BLaER1 treated with 17β-estradiol and CSF1 and Interleukin-3, amounts not matched to agents 10 nM and 100 nM (cell line): Measurements from ENCODE around the gene AK8.
A peak's percentile ranks its signal among the peaks of the same experiment; 100 is the strongest.

Experiments used
- H3K27ac ChIP-seq, 11 experiments: shearing (Covaris generic); formaldehyde crosslinking; 2 replicates each; pipeline ENCODE4 v1.8.1; 2022
- H3K27me3 ChIP-seq, 11 experiments: shearing (Covaris generic); formaldehyde crosslinking; 2 replicates each; pipeline ENCODE4 v1.8.1; 2022
- H3K36me3 ChIP-seq, 11 experiments: shearing (Covaris generic); formaldehyde crosslinking; 2 replicates each; pipeline ENCODE4 v1.8.1; 2022
- H3K4me1 ChIP-seq, 10 experiments: shearing (Covaris generic); formaldehyde crosslinking; 2 replicates each; pipeline ENCODE4 v1.8.1; 2022
- H3K4me2 ChIP-seq, 11 experiments: shearing (Covaris generic); formaldehyde crosslinking; 2 replicates each; pipeline ENCODE4 v1.8.1; 2022
- H3K4me3 ChIP-seq, 10 experiments: shearing (Covaris generic); formaldehyde crosslinking; 2 replicates each; pipeline ENCODE4 v1.8.1; 2022
- H3K9ac ChIP-seq, 11 experiments: shearing (Covaris generic); formaldehyde crosslinking; 2 replicates each; pipeline ENCODE4 v1.8.1; 2022
- H3K9me3 ChIP-seq, 11 experiments: shearing (Covaris generic); formaldehyde crosslinking; replicated peaks in 1 of 11; 2 replicates each; pipeline ENCODE4 v1.8.1; 2022
- H4K20me1 ChIP-seq, 11 experiments: shearing (Covaris generic); formaldehyde crosslinking; 2 replicates each; pipeline ENCODE4 v1.8.1; 2022
- Cebpa-rat ChIP-seq, 11 experiments: shearing (Covaris generic); IDR thresholded peaks; 2 replicates each; pipeline ENCODE4 v1.8.1; 2022

AK8 gene

GRCh38 chr9:132873403-132873802, 4.7 kb downstream of the AK8 start:
- H3K4me3 ChIP-seq = no peak overlapping the region
- H3K4me2 ChIP-seq = no peak overlapping the region
- no peak overlapping the region for H3K9ac ChIP-seq
- no peaks in the 10 kb centered on the region for H3K9me3 ChIP-seq
- TF ChIP-seq Cebpa-rat (IDR thresholded peaks at IDR 0.05) = no peak
- H4K20me1 ChIP-seq = no peaks in the 10 kb centered on the region
- no peaks in the 10 kb centered on the region; a peak in 1 of 22 replicates for H3K27me3 ChIP-seq
- no peaks in the 10 kb centered on the region for H3K36me3 ChIP-seq
- peaks cover 15 to 39% (median 30%) of the 10 kb centered on the region in 10 experiments for H3K4me1 ChIP-seq
- H3K27ac ChIP-seq = no peak overlapping the region

DNA sequence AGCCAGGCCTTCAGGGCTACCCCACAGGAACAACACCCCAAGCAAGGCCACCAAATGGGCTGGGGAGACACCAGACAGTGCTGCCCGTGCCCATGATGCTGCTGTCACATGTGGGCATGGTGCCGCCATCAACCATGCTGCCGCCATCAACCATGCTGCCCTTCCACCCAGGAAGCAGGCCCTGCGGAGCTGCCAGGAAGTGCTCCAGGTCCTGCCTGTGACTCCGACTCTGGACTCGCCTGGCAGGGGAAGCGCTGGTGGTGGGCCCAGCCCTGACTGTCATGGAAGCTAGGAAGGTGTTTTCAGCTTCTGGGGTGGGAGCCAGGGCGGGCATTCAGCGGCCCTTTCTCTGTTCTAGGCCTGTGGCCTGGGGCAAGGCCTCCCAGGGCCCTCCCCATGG, 8.8 kb downstream of the AK8 start:
- Histone ChIP-seq H3K4me2 (peak overlapping the region in 10 of 11 experiments; percentile 55 to 84 (median 72); a peak in 20 of 22 replicates), H4K20me1 (no peaks in the 10 kb centered on the region), H3K9me3 (no peaks in the 10 kb centered on the region), H3K36me3 (no peaks in the 10 kb centered on the region), H3K4me3 (no peak overlapping the region), H3K4me1 (peaks cover 9 to 26% (median 21%) of the 10 kb centered on the region in 10 experiments), H3K9ac (no peak overlapping the region), H3K27me3 (no peaks in the 10 kb centered on the region), H3K27ac (peak overlapping the region in 6 of 11 experiments; percentile 1 to 20 (median 12); a peak in 1 of 22 replicates)
- no peak for TF ChIP-seq Cebpa-rat (IDR thresholded peaks at IDR 0.05)

DNA sequence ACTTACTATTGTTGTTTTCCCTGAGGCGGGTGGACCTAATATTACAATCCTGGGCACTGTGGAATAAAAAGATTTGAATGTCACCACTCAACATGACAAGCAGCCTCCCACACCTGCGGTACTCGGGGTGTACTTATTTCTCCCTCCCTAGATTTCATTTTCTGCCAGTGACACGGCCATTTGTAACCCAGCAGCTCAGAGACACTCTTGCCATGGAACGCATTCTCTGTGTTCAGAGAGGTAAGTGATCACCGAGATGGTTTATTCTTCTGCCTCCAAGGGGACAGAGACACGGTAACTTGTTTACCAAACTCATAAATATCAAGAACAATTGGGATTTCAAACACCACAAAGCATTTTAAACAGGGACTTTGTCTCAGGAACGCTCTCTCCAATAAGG, 11.2 kb downstream of the AK8 start:
- Histone ChIP-seq H3K27ac (no peak overlapping the region), H3K4me3 (no peak overlapping the region), H3K4me2 (no peak overlapping the region), H4K20me1 (no peaks in the 10 kb centered on the region), H3K27me3 (no peaks in the 10 kb centered on the region), H3K4me1 (peaks cover 9 to 38% (median 31%) of the 10 kb centered on the region in 10 experiments), H3K36me3 (no peaks in the 10 kb centered on the region), H3K9me3 (no peaks in the 10 kb centered on the region), H3K9ac (no peak overlapping the region)
- no peak for TF ChIP-seq Cebpa-rat (IDR thresholded peaks at IDR 0.05)

DNA sequence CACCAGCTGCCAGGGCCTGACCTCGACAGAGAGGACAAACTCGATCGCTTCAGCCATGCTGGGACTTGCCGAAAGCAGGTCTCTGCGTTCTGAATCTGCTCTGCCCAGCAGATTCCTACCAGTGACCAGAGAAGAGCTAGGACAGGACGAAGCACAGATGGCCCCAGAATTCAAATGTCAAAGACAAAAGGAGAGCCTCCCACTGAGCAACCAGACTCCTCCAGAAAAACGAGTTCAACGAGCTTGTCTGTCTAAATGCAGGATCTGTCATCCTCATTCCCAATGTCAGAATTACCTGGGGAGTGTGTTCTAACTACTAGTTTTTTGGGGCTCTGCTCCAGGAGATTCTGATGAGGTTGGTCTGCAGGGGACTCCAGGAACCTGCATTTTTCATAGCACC, 13.4 kb downstream of the AK8 start:
- no peak for TF ChIP-seq Cebpa-rat (IDR thresholded peaks at IDR 0.05)
- no peak overlapping the region for H3K9ac ChIP-seq
- no peak overlapping the region for H3K27ac ChIP-seq
- no peak overlapping the region for H3K4me2 ChIP-seq
- no peak overlapping the region for H3K4me3 ChIP-seq
- H4K20me1 ChIP-seq = no peaks in the 10 kb centered on the region
- peaks cover 2 to 37% (median 31%) of the 10 kb centered on the region in 10 experiments for H3K4me1 ChIP-seq
- H3K36me3 ChIP-seq = no peaks in the 10 kb centered on the region
- no peaks in the 10 kb centered on the region for H3K9me3 ChIP-seq
- no peaks in the 10 kb centered on the region for H3K27me3 ChIP-seq

GRCh38 chr9:132864277-132864676, 13.8 kb downstream of the AK8 start:
- Histone ChIP-seq H3K27ac (no peak overlapping the region), H3K9ac (no peak overlapping the region), H3K9me3 (no peaks in the 10 kb centered on the region), H3K4me2 (no peak overlapping the region), H3K4me3 (no peak overlapping the region), H3K36me3 (no peaks in the 10 kb centered on the region), H3K27me3 (no peaks in the 10 kb centered on the region), H4K20me1 (no peaks in the 10 kb centered on the region), H3K4me1 (peaks cover 0 to 33% (median 27%) of the 10 kb centered on the region in 10 experiments; a peak in 17 of 20 replicates)
- no peak for TF ChIP-seq Cebpa-rat (IDR thresholded peaks at IDR 0.05)

DNA sequence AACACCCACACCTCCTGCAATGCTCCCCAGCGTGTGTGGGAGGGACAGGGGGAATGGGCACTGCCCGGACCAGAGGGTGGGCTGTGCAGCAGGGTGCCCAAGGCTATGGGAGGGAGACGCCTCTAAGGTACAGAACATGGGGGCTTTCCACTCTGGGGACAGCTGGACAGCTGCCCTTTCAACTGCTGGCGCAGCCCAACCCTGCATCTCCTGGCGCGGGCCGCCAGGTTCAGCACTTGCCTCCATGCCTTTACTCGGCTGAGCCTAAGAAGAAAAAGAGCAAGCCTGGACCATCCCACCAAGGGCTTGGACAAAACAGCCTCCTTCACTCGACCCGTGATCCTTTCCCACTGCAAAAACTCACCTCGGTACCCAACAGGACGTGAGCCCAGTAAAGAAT, 15.0 kb downstream of the AK8 start:
- TF ChIP-seq Cebpa-rat (IDR thresholded peaks at IDR 0.05) = no peak

DNA sequence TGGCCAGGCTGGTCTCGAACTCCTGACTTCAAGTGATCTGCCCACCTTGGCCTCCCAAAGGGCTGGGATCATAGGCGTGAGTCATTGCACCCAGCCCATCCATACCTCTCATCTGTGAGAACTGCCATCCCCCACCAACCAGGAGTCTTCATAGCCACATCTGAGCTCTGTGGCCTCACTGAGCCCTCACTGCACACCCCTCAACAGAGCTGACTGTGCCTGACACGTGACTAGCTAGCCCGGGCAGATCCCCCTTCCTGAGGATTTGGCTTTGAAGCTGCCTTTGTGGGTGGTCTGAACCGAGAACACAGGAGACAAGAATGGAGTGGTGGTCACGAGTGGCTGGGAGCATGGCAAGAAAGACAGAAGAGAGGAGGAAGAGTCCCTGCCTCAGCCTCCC, 15.6 kb downstream of the AK8 start:
- H3K27me3 ChIP-seq = peaks cover 10 to 17% (median 15%) of the 10 kb centered on the region in 11 experiments; a peak in 16 of 22 replicates
- no peaks in the 10 kb centered on the region for H3K36me3 ChIP-seq
- no peak overlapping the region; a peak in 1 of 22 replicates for H3K27ac ChIP-seq
- no peak for TF ChIP-seq Cebpa-rat (IDR thresholded peaks at IDR 0.05)
- peaks cover 10 to 44% (median 40%) of the 10 kb centered on the region in 10 experiments for H3K4me1 ChIP-seq
- H3K9ac ChIP-seq = no peak overlapping the region
- H3K9me3 ChIP-seq = no peaks in the 10 kb centered on the region
- H4K20me1 ChIP-seq = no peaks in the 10 kb centered on the region
- peak overlapping the region in 8 of 11 experiments; percentile 13 to 68 (median 44); a peak in 17 of 22 replicates for H3K4me2 ChIP-seq
- no peak overlapping the region for H3K4me3 ChIP-seq

More for the DNA sequence above, 15.0 kb downstream of the AK8 start:
- H3K27ac ChIP-seq = no peak overlapping the region
- H3K9ac ChIP-seq = no peak overlapping the region
- no peaks in the 10 kb centered on the region for H3K36me3 ChIP-seq
- H3K4me3 ChIP-seq = no peak overlapping the region
- peaks cover 5 to 11% (median 10%) of the 10 kb centered on the region in 11 experiments; a peak in 15 of 22 replicates for H3K27me3 ChIP-seq
- peak overlapping the region in 5 of 11 experiments; percentile 14 to 66 (median 48); a peak in 6 of 22 replicates for H3K4me2 ChIP-seq
- H4K20me1 ChIP-seq = no peaks in the 10 kb centered on the region
- H3K9me3 ChIP-seq = no peaks in the 10 kb centered on the region
- peaks cover 4 to 39% (median 34%) of the 10 kb centered on the region in 10 experiments for H3K4me1 ChIP-seq

DNA sequence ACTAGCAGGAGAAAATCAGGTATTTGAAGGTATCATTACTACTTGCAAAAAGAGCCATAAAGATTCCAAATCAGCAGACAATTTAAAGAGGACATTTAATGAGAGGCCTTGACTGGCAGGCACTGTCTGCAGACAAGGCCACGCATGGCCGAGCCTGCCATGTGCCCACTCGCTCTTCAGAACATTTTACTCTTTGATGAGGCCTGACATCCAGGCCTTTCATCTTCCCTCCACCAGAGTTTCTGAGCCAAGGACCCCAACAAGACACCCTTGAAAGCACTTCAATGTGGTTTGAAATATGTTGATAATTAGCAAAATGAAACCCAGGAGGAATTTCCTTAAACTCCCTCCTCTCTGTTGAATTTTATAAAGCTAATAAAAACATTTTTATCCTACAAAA, 16.4 kb downstream of the AK8 start:
- TF ChIP-seq Cebpa-rat (IDR thresholded peaks at IDR 0.05) = no peak
- Histone ChIP-seq H4K20me1 (no peaks in the 10 kb centered on the region), H3K4me1 (peaks cover 17 to 53% (median 48%) of the 10 kb centered on the region in 10 experiments), H3K27me3 (peaks cover 10 to 24% (median 18%) of the 10 kb centered on the region in 11 experiments; a peak in 16 of 22 replicates), H3K9me3 (no peaks in the 10 kb centered on the region), H3K4me3 (no peak overlapping the region), H3K9ac (peak overlapping the region in 1 of 11 experiments; percentile 7; a peak in 2 of 22 replicates), H3K36me3 (no peaks in the 10 kb centered on the region), H3K27ac (peak overlapping the region in 2 of 11 experiments; percentile 5 to 27; a peak in 2 of 22 replicates), H3K4me2 (peak overlapping the region in 10 of 11 experiments; percentile 10 to 68 (median 38); a peak in 17 of 22 replicates)

- Histone ChIP-seq H3K4me1 (peaks cover 23 to 73% (median 62%) of the 10 kb centered on the region in 10 experiments), H3K9me3 (no peaks in the 10 kb centered on the region), H4K20me1 (no peaks in the 10 kb centered on the region), H3K4me2 (peak overlapping the region in 9 of 11 experiments; percentile 53 to 86 (median 79); a peak in 17 of 22 replicates), H3K27ac (no peak overlapping the region), H3K9ac (0 out of 22 replicates have a peak overlapping the region, but pooled peaks of 1 of the 11 experiments have one; percentile 33), H3K36me3 (no peaks in the 10 kb centered on the region), H3K4me3 (no peak overlapping the region), H3K27me3 (peaks cover 10 to 24% (median 18%) of the 10 kb centered on the region in 11 experiments; a peak in 16 of 22 replicates)
- no peak for TF ChIP-seq Cebpa-rat (IDR thresholded peaks at IDR 0.05)
Observed at GRCh38 chr9:132858751-132859150, 19.3 kb downstream of the AK8 start.
